Osteocyte (in vitro differentiated cells): ENCODE results near the gene EIF2B5. TPM values are rescaled to one million over a fixed set of nuclear protein-coding genes. Genes with fewer than 3 reads are reported as not detected.
"Not testable (repeated sequence)": the region's sequence is repeated elsewhere in the genome, so short reads cannot be mapped to it uniquely, and the experiment has no call there.

Experiments
- DNase-seq: peaks from one replicate; pipeline ENCODE4 v3.0.0; 2021; ENCODE audit warnings: mixed read lengths; ENCODE audit not compliant: unreplicated experiment; ENCODE audit errors: extremely low spot score
- H3K27ac Mint-ChIP-seq: one replicate; pipeline ENCODE4 v1.8.0; 2021; ENCODE audit warnings: mild to moderate bottlenecking, mixed read lengths; ENCODE audit not compliant: unreplicated experiment
- H3K27me3 Mint-ChIP-seq: one replicate; pipeline ENCODE4 v1.8.0; 2021; ENCODE audit warnings: mixed read lengths; ENCODE audit not compliant: unreplicated experiment
- H3K36me3 Mint-ChIP-seq: one replicate; pipeline ENCODE4 v1.8.0; 2021; ENCODE audit warnings: mixed read lengths; ENCODE audit not compliant: unreplicated experiment
- H3K4me1 Mint-ChIP-seq: one replicate; pipeline ENCODE4 v1.8.0; 2021; ENCODE audit warnings: mixed read lengths; ENCODE audit not compliant: unreplicated experiment
- H3K4me3 Mint-ChIP-seq: one replicate; pipeline ENCODE4 v1.8.0; 2021; ENCODE audit warnings: mild to moderate bottlenecking, moderate library complexity, mixed read lengths; ENCODE audit not compliant: unreplicated experiment
- H3K9me3 Mint-ChIP-seq: one replicate; pipeline ENCODE4 v1.8.0; 2021; ENCODE audit warnings: mixed read lengths; ENCODE audit not compliant: unreplicated experiment
- total RNA-seq: library from RNA; stranded (reverse); gene quantifications from 2 replicates; pipeline ENCODE4 v1.2.1, GENCODE V29; 2021
- TF ChIP-seq, protein P1 (sequence below): fragments of 200-600 bp; sonication (generic); IDR thresholded peaks from 2 replicates; pipeline ENCODE4 v1.5.0; 2021; ENCODE audit warnings: antibody characterized with exemption, mild to moderate bottlenecking, moderate library complexity

EIF2B5 gene
- total RNA-seq, 1 donor from 2014 or later, result 30.3 TPM

- Mint-ChIP-seq H3K27ac (no peak overlapping the region), H3K27me3 (no peaks in the 10 kb centered on the region)
- no peak for DNase-seq
Observed at GRCh38 chr3:184145111-184145524, 10.0 kb downstream of the EIF2B5 start.

GRCh38 chr3:184145751-184146270 is 10.7 kb downstream of the EIF2B5 start:
- TF ChIP-seq, protein P1, sequence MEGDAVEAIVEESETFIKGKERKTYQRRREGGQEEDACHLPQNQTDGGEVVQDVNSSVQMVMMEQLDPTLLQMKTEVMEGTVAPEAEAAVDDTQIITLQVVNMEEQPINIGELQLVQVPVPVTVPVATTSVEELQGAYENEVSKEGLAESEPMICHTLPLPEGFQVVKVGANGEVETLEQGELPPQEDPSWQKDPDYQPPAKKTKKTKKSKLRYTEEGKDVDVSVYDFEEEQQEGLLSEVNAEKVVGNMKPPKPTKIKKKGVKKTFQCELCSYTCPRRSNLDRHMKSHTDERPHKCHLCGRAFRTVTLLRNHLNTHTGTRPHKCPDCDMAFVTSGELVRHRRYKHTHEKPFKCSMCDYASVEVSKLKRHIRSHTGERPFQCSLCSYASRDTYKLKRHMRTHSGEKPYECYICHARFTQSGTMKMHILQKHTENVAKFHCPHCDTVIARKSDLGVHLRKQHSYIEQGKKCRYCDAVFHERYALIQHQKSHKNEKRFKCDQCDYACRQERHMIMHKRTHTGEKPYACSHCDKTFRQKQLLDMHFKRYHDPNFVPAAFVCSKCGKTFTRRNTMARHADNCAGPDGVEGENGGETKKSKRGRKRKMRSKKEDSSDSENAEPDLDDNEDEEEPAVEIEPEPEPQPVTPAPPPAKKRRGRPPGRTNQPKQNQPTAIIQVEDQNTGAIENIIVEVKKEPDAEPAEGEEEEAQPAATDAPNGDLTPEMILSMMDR, result no peak
- no peak for DNase-seq
- Mint-ChIP-seq H3K9me3 (no peaks in the 10 kb centered on the region), H3K36me3 (peaks cover 12% of the 10 kb centered on the region), H3K4me1 (peaks cover 4% of the 10 kb centered on the region), H3K27me3 (no peaks in the 10 kb centered on the region), H3K4me3 (no peak overlapping the region), H3K27ac (no peak overlapping the region)

More at GRCh38 chr3:184145111-184145524, 10.0 kb downstream of the EIF2B5 start:
- H3K9me3 Mint-ChIP-seq, result no peaks in the 10 kb centered on the region
- H3K4me1 Mint-ChIP-seq, result peaks cover 4% of the 10 kb centered on the region
- H3K4me3 Mint-ChIP-seq, result no peak overlapping the region
- H3K36me3 Mint-ChIP-seq, result peaks cover 17% of the 10 kb centered on the region
- TF ChIP-seq, protein P1, result peak; percentile 36

- Mint-ChIP-seq H3K4me1 (peaks cover 9% of the 10 kb centered on the region), H3K4me3 (no peak overlapping the region), H3K27ac (no peak overlapping the region), H3K9me3 (no peaks in the 10 kb centered on the region), H3K36me3 (no peaks in the 10 kb centered on the region), H3K27me3 (no peaks in the 10 kb centered on the region)
- no peak for DNase-seq
- TF ChIP-seq, protein P1, result no peak
Observed at GRCh38 chr3:184148076-184148475, 12.9 kb downstream of the EIF2B5 start.

- no peaks in the 10 kb centered on the region for H3K36me3 Mint-ChIP-seq
- TF ChIP-seq, protein P1, result no peak
- peaks cover 17% of the 10 kb centered on the region for H3K4me1 Mint-ChIP-seq
- DNase-seq, result no peak
- no peak overlapping the region for H3K27ac Mint-ChIP-seq
- no peak overlapping the region for H3K4me3 Mint-ChIP-seq
- H3K27me3 Mint-ChIP-seq, result no peaks in the 10 kb centered on the region
- H3K9me3 Mint-ChIP-seq, result no peaks in the 10 kb centered on the region
Observed at GRCh38 chr3:184149123-184149522, 14.0 kb downstream of the EIF2B5 start.

DNA sequence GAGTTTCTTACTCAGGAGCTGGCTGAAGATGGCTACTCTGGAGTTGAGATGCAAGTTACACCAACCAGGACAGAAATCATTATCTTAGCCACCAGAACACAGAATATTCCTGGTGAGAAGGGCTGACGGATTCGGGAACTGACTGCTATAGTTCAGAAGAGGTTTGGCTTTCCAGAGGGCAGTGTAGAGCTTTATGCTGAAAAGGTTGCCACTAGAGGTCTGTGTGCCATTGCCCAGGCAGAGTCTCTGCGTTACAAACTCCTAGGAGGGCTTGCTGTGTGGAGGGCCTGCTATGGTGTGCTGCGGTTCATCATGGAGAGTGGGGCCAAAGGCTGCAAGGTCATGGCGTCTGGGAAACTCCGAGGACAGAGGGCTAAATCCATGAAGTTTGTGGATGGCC is 14.6 kb downstream of the EIF2B5 start:
- H3K27me3 Mint-ChIP-seq, result not testable (repeated sequence)
- peak overlapping the region; percentile 48 for H3K27ac Mint-ChIP-seq

More for the DNA sequence above, 14.6 kb downstream of the EIF2B5 start:
- TF ChIP-seq, protein P1, result peak; percentile 47
- DNase-seq, H3K4me3 Mint-ChIP-seq, H3K36me3 Mint-ChIP-seq, H3K9me3 Mint-ChIP-seq: not testable (repeated sequence)
- peaks cover 23% of the 10 kb centered on the region for H3K4me1 Mint-ChIP-seq
